Astrocyte (in vitro differentiated cells and primary cell): ENCODE data around the gene PXDC1. TPM values are rescaled to one million over a fixed set of nuclear protein-coding genes. Genes with fewer than 3 reads are reported as not detected.

ENCODE experiments used
- DNase-seq: peaks from one replicate; pipeline ENCODE4 v3.0.0-alpha.2; 2010; ENCODE audit warnings: low read depth
- FAIRE-seq: peaks from 2 replicates; lab custom pipeline; 2011; peaks lifted over from hg19 to GRCh38; lab: Jason Lieb, UNC
- H2AFZ ChIP-seq: 2 replicates; pipeline ENCODE4 v1.6.0; 2012; ENCODE audit warnings: low read depth, low read length, inconsistent platforms
- H3K27ac ChIP-seq: 2 replicates; pipeline ENCODE4 v1.5.1; 2011; ENCODE audit warnings: low read depth, low read length, inconsistent platforms
- H3K27me3 ChIP-seq: 2 replicates; pipeline ENCODE4 v1.6.0; 2011; ENCODE audit warnings: low read length, inconsistent platforms; ENCODE audit not compliant: insufficient read depth
- H3K36me3 ChIP-seq: 2 replicates; pipeline ENCODE4 v1.5.1; 2011; ENCODE audit warnings: low read length, inconsistent platforms; ENCODE audit not compliant: insufficient read depth
- H3K4me1 ChIP-seq: 2 replicates; pipeline ENCODE4 v1.5.1; 2011; ENCODE audit warnings: low read length, inconsistent platforms; ENCODE audit not compliant: insufficient read depth
- H3K4me2 ChIP-seq: 2 replicates; pipeline ENCODE4 v1.6.0; 2012; ENCODE audit warnings: low read length, inconsistent platforms
- H3K4me3 ChIP-seq: 2 replicates; pipeline ENCODE4 v1.5.1; 2011; ENCODE audit warnings: low read depth, mild to moderate bottlenecking, low read length, inconsistent platforms; ENCODE audit not compliant: insufficient read depth
- H3K79me2 ChIP-seq: 2 replicates; pipeline ENCODE4 v1.6.0; 2012; ENCODE audit warnings: mild to moderate bottlenecking, low read length, inconsistent platforms; ENCODE audit not compliant: insufficient read depth
- H3K9ac ChIP-seq: 2 replicates; pipeline ENCODE4 v1.6.0; 2012; ENCODE audit warnings: mild to moderate bottlenecking, low read length, inconsistent platforms
- H3K9me3 ChIP-seq: 2 replicates; pipeline ENCODE4 v1.5.1; 2012; ENCODE audit warnings: low read depth, mild to moderate bottlenecking, low read length, inconsistent platforms; ENCODE audit not compliant: insufficient read depth
- H4K20me1 ChIP-seq: 2 replicates; pipeline ENCODE4 v1.6.0; 2012; ENCODE audit warnings: low read length, inconsistent platforms; ENCODE audit not compliant: insufficient read depth
- H3K27ac Mint-ChIP-seq: one replicate; pipeline ENCODE4 v1.8.0; 2021; ENCODE audit warnings: mild to moderate bottlenecking, mixed read lengths; ENCODE audit not compliant: unreplicated experiment
- H3K27me3 Mint-ChIP-seq: one replicate; pipeline ENCODE4 v1.8.0; 2021; ENCODE audit warnings: low read depth, mixed read lengths; ENCODE audit not compliant: unreplicated experiment
- H3K36me3 Mint-ChIP-seq: one replicate; pipeline ENCODE4 v1.8.0; 2021; ENCODE audit warnings: low read depth, mixed read lengths; ENCODE audit not compliant: unreplicated experiment
- H3K4me1 Mint-ChIP-seq: one replicate; pipeline ENCODE4 v1.8.0; 2021; ENCODE audit warnings: low read depth, mixed read lengths; ENCODE audit not compliant: unreplicated experiment
- H3K4me3 Mint-ChIP-seq: one replicate; pipeline ENCODE4 v1.8.0; 2021; ENCODE audit warnings: mild to moderate bottlenecking, moderate library complexity, mixed read lengths; ENCODE audit not compliant: unreplicated experiment
- H3K9me3 Mint-ChIP-seq: one replicate; pipeline ENCODE4 v1.8.0; 2021; ENCODE audit warnings: mild to moderate bottlenecking, mixed read lengths; ENCODE audit not compliant: unreplicated experiment
- EZH2 ChIP-seq: IDR thresholded peaks from 2 replicates; pipeline ENCODE4 v1.6.1; 2012; ENCODE audit warnings: mild to moderate bottlenecking, low read length, inconsistent platforms; ENCODE audit not compliant: insufficient read depth
- total RNA-seq: library from RNA; stranded (reverse); gene quantifications from 2 replicates; pipeline ENCODE4 v1.2.1, GENCODE V29; 2021
- TF ChIP-seq, protein P1 (sequence below): IDR thresholded peaks from 2 replicates; pipeline ENCODE4 v1.5.1; 2011; ENCODE audit warnings: low read depth, mild to moderate bottlenecking, inconsistent platforms, low read length, moderate library complexity; ENCODE audit not compliant: insufficient read depth

PXDC1 gene
- total RNA-seq, 1 donor from 2014 or later: 58.2 TPM

DNA sequence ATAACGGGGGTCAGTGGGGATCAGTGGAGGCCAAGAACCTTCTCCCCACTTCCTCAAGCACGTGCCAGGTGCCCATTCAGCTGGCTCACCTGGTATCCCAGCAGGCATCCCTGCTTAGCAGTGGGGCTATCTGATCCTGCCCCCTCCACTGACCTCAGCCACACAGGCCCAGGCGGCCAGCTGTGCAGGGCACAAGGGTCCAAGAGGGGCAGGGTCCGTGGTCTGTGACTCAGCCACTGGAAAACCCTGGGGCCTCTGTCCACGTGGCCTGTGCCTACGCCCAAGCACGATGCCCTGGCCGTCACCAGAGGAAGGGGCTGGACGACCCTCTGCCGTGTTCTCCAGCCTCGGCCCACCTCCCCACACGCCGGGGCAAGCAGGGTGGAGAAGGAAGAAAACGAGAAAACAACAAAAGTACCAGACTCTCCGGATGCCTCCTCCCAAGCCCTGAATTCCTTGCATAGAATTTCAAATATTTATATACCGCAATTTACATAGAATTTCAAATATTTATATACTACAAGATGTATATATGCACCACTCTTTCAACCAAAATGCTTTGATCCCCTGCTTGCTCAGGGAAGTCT, 12.1 kb downstream of the PXDC1 start:
- no peak overlapping the region for H3K4me3 ChIP-seq
- H3K4me3 Mint-ChIP-seq: no peak overlapping the region
- peaks cover 33% of the 10 kb centered on the region for H3K4me1 ChIP-seq
- H3K9me3 Mint-ChIP-seq: no peaks in the 10 kb centered on the region
- peaks cover 100% of the 10 kb centered on the region for H3K79me2 ChIP-seq
- TF ChIP-seq, protein P1, sequence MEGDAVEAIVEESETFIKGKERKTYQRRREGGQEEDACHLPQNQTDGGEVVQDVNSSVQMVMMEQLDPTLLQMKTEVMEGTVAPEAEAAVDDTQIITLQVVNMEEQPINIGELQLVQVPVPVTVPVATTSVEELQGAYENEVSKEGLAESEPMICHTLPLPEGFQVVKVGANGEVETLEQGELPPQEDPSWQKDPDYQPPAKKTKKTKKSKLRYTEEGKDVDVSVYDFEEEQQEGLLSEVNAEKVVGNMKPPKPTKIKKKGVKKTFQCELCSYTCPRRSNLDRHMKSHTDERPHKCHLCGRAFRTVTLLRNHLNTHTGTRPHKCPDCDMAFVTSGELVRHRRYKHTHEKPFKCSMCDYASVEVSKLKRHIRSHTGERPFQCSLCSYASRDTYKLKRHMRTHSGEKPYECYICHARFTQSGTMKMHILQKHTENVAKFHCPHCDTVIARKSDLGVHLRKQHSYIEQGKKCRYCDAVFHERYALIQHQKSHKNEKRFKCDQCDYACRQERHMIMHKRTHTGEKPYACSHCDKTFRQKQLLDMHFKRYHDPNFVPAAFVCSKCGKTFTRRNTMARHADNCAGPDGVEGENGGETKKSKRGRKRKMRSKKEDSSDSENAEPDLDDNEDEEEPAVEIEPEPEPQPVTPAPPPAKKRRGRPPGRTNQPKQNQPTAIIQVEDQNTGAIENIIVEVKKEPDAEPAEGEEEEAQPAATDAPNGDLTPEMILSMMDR: no peak
- no peak for TF ChIP-seq EZH2
- H4K20me1 ChIP-seq: peaks cover 99% of the 10 kb centered on the region
- H3K27ac ChIP-seq: no peak overlapping the region
- DNase-seq (no peak), FAIRE-seq (no peak)
- peak overlapping the region; percentile 13 for H3K4me2 ChIP-seq
- H3K9ac ChIP-seq: peak overlapping the region; percentile 8
- H3K36me3 ChIP-seq: peaks cover 45% of the 10 kb centered on the region
- H3K36me3 Mint-ChIP-seq: peaks cover 35% of the 10 kb centered on the region
- H3K4me1 Mint-ChIP-seq: peaks cover 29% of the 10 kb centered on the region
- no peaks in the 10 kb centered on the region for H3K27me3 ChIP-seq
- H2AFZ ChIP-seq: no peak overlapping the region
- no peak overlapping the region for H3K27ac Mint-ChIP-seq
- no peaks in the 10 kb centered on the region for H3K27me3 Mint-ChIP-seq
- peaks cover 7% of the 10 kb centered on the region for H3K9me3 ChIP-seq

DNA sequence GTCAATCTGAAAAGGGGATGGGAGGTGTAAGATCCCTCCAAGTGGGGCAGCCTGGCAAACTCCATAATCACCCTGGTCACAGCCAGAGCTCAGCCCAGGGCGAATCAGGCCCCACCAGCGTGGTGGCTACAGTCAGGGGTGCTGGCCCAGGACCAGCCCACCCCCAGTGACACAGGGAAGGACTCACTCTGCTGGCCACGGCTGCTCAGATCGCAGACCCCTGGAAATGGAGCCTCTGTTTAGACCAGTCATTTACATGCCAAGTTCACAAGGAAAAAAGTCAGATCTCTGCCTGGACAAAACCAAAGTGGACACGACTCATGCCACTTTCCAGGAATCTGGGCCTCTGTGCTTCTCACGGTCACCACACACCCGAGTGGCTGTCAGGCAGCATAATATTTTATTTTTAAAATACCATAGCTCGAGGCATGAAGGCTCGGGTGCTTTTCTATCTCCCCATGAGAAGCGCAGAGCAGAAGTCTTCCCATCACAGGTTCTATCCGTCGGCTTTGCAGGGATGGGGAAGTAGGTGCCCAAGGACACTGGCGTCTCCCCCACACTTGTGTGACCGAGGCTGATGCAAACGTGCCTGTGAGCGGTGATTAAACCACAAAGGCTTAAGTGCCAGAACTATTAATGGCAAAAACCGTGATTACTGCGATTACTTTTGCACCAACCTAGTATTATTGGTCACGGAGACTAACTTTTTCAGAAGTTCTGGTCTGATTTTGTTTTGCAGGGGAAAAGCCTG, 13.0 kb downstream of the PXDC1 start:
- Histone ChIP-seq H3K4me2 (no peak overlapping the region), H3K9ac (peak overlapping the region; percentile 8), H2AFZ (no peak overlapping the region), H3K36me3 (peaks cover 48% of the 10 kb centered on the region), H3K79me2 (peaks cover 100% of the 10 kb centered on the region), H3K9me3 (peaks cover 7% of the 10 kb centered on the region), H4K20me1 (peaks cover 99% of the 10 kb centered on the region), H3K27ac (no peak overlapping the region), H3K27me3 (no peaks in the 10 kb centered on the region), H3K4me1 (peaks cover 25% of the 10 kb centered on the region), H3K4me3 (no peak overlapping the region)
- Mint-ChIP-seq H3K27ac (no peak overlapping the region), H3K27me3 (no peaks in the 10 kb centered on the region), H3K36me3 (peaks cover 41% of the 10 kb centered on the region), H3K9me3 (no peaks in the 10 kb centered on the region), H3K4me3 (no peak overlapping the region), H3K4me1 (peaks cover 24% of the 10 kb centered on the region)
- TF ChIP-seq, protein P1: no peak
- TF ChIP-seq EZH2: no peak
- no peak for FAIRE-seq
- no peak for DNase-seq

DNA sequence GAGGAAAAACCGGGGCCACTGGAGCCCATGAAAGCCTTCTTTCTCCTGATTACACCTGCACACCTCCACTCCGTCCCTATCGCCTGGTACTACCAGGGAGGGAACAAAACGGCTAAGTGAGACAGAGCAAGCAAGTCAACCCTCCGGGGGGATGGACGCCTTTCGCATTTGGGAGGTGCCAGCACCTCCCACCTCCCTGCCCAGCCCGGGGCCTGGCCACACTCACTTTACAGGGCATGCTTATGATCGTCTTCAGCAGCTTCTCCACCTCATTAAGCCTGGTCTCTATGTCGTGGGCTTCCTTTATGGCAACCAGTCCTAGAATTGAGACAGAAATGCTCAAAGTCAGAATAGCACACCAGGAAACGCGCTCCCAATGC, 13.7 kb downstream of the PXDC1 start:
- H3K27me3 ChIP-seq: no peaks in the 10 kb centered on the region
- H3K4me1 Mint-ChIP-seq: peaks cover 23% of the 10 kb centered on the region
- TF ChIP-seq, protein P1: no peak
- no peak for TF ChIP-seq EZH2
- DNase-seq (no peak), FAIRE-seq (no peak)
- H3K36me3 ChIP-seq: peaks cover 48% of the 10 kb centered on the region
- no peak overlapping the region for H3K4me3 ChIP-seq
- H3K27ac Mint-ChIP-seq: no peak overlapping the region
- no peak overlapping the region for H3K27ac ChIP-seq
- H3K9ac ChIP-seq: no peak overlapping the region
- peaks cover 41% of the 10 kb centered on the region for H3K36me3 Mint-ChIP-seq
- H3K4me1 ChIP-seq: peaks cover 20% of the 10 kb centered on the region
- H3K9me3 ChIP-seq: peaks cover 7% of the 10 kb centered on the region
- H3K4me2 ChIP-seq: no peak overlapping the region
- no peak overlapping the region for H2AFZ ChIP-seq
- H4K20me1 ChIP-seq: peaks cover 99% of the 10 kb centered on the region
- no peaks in the 10 kb centered on the region for H3K9me3 Mint-ChIP-seq
- no peak overlapping the region for H3K4me3 Mint-ChIP-seq
- peaks cover 100% of the 10 kb centered on the region for H3K79me2 ChIP-seq
- no peaks in the 10 kb centered on the region for H3K27me3 Mint-ChIP-seq
